ENCODE measurements around the gene ADM2. TPM values are rescaled to one million over a fixed set of nuclear protein-coding genes. Genes with fewer than 3 reads are reported as not detected.
"Not testable (repeated sequence)": the region's sequence is repeated elsewhere in the genome, so short reads cannot be mapped to it uniquely, and the experiment has no call there.

Gene ADM2, protein sequence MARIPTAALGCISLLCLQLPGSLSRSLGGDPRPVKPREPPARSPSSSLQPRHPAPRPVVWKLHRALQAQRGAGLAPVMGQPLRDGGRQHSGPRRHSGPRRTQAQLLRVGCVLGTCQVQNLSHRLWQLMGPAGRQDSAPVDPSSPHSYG
- total RNA-seq: 1 to 10 TPM; 6.0 to 7.0 TPM

GRCh38 chr22:50481440-50482106, at the start of gene ADM2:
Gene ADM2, plus strand, starts transcription at chr22:50481543. Its CDS starts 305 bp downstream, at chr22:50481848.
- no peaks in the 10 kb centered on the region for H3K9me3 Mint-ChIP-seq
- peak in 1 of 2 donors; percentile 71 for DNase-seq (ENCODE audit: low spot score in 2 of 2)
- H3K36me3 Mint-ChIP-seq: no peaks in the 10 kb centered on the region
- peak; percentile 88 to 93 for ATAC-seq
- H3K27ac Mint-ChIP-seq: peak within 1 kb of the TSS; percentile 64 to 70

GRCh38 chr22:50432131-50432876, 49.0 kb upstream of the ADM2 start:
- ATAC-seq: peak in 1 of 2 donors; percentile 7
- Mint-ChIP-seq H3K27ac (no peak overlapping the region), H3K9me3 (no peaks in the 10 kb centered on the region), H3K36me3 (peaks cover 0 to 4% of the 10 kb centered on the region in 2 donors)
- no peak for DNase-seq (ENCODE audit: low spot score in 2 of 2)

DNA sequence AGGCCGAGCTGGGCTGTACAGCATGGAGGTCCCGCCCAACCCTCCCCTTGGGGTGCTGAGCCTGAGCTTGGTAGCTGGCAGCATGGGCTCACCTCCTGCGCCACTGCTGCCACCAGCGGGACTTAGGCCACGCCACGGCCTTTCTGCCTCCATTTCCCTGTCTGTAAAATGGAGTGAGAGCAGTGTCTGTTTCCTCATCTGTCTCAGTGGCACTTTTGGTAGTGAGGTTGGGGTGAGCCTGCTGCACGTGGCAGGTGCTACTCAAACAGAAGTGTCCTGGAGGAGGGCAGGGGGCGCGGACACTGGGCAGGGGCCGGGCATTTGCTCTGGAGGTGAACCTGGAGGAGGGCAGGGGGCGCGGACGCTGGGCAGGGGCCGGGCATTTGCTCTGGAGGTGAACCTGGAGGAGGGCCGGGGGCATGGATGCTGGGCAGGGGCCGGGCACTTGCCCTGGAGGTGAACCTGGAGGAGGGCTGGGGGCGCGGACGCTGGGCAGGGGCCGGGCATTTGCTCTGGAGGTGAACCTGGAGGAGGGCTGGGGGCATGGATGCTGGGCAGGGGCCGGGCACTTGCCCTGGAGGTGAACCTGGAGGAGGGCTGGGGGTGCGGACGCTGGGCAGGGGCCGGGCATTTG, 48.3 kb upstream of the ADM2 start:
- H3K36me3 Mint-ChIP-seq; H3K9me3 Mint-ChIP-seq; ATAC-seq; H3K27ac Mint-ChIP-seq; DNase-seq (ENCODE audit: low spot score in 2 of 2): not testable (repeated sequence)

DNA sequence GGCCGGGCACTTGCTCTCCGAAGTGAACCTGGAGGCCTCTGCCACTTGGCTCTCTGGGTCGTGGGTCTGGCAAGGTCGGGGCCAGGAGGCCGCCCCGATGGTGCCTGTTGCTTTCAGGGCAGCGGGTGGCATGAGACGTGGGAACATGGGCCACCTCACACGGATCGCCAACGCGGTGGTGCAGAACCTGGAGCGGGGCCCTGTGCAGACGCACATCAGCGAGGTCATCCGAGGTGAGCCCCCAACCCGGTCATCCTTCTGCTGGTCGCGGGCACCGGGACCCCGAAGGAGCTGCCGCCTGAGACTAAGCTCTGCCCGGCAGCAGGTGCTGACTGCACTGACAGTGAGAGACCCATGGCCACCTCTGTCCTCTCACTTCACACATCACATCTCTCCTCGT, 46.5 kb upstream of the ADM2 start:
- Mint-ChIP-seq H3K27ac (peak overlapping the region; percentile 40 to 56), H3K36me3 (no peaks in the 10 kb centered on the region), H3K9me3 (no peaks in the 10 kb centered on the region)
- ATAC-seq (no peak), DNase-seq (ENCODE audit: low spot score in 2 of 2) (no peak)

GRCh38 chr22:50435291-50436014, 45.9 kb upstream of the ADM2 start:
- DNase-seq (ENCODE audit: low spot score in 2 of 2): no peak
- H3K27ac Mint-ChIP-seq: peak overlapping the region; percentile 40 to 78

GRCh38 chr22:50436015-50436830, 45.1 kb upstream of the ADM2 start:
- no peak overlapping the region for H3K27ac Mint-ChIP-seq
- no peaks in the 10 kb centered on the region for H3K36me3 Mint-ChIP-seq
- ATAC-seq: peak in 1 of 2 donors; percentile 5
- H3K9me3 Mint-ChIP-seq: no peaks in the 10 kb centered on the region
- DNase-seq (ENCODE audit: low spot score in 2 of 2): no peak

More at GRCh38 chr22:50435291-50436014, 45.9 kb upstream of the ADM2 start:
- Mint-ChIP-seq H3K9me3 (no peaks in the 10 kb centered on the region), H3K36me3 (no peaks in the 10 kb centered on the region)
- no peak for ATAC-seq

DNA sequence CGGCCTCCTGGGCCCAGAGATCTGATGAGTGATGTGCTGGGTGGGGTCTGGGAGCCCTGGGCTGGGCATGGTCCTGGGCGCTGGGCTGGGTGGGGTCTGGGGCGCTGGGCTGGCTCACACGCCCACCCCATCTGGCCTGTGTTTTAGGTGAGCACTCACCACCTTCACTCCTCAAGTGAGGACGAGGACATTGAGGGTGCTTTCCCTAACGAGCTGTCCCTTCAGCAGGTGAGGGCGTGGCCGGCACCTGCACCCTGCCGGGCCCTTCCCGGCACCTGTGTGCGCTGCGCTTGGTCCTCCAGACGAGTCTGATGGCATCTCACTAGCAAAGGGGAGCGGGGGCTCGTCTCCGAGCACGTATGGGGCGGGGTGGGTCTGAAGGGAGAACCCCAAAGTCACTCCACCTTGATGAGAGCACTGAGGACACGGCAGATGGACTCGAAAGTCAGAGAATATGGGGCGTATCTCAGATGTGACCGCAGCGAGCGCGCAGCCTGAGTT, 44.5 kb upstream of the ADM2 start:
- no peak for ATAC-seq
- no peak overlapping the region for H3K27ac Mint-ChIP-seq
- no peaks in the 10 kb centered on the region for H3K36me3 Mint-ChIP-seq

DNA sequence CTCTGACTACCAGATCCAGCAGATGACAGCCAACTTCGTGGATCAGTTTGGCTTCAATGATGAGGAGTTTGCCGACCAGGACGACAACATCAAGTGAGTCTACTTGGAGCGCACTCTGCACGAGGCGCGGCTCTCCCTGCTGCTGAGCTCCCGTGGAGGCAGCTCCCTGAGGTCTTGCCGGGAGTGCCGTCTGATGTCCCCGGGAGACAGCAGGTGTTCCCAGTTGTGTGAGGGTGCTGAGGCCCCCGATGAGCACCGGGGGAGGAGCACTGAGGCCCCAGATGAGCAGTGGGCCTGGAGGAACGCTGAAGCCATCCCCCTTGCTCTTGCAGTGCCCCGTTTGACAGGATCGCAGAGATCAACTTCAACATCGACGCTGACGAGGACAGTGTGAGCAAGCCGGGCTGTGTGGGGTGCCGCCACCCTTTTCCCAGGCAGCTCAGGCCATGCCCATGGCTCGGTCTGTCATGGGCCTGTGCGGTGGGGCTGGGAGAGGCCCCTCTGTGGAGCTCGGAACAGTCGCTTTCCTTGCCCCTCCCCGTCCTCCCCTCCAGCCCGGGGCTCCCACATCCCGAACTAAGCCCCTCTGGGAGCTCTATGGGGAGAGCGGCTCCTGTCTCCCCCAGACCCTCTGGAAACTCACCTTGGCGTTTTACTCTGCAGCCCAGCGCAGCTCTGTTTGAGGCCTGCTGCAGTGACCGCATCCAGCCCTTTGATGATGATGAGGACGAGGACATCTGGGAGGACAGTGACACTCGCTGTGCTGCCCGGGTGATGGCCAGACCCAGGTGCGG, 43.6 kb upstream of the ADM2 start:
- Mint-ChIP-seq H3K27ac (no peak overlapping the region), H3K9me3 (no peaks in the 10 kb centered on the region), H3K36me3 (no peaks in the 10 kb centered on the region)
- no peak for ATAC-seq
- DNase-seq (ENCODE audit: low spot score in 2 of 2): no peak

More for the DNA sequence above, 44.5 kb upstream of the ADM2 start:
- no peaks in the 10 kb centered on the region for H3K9me3 Mint-ChIP-seq
- no peak for DNase-seq (ENCODE audit: low spot score in 2 of 2)

DNA sequence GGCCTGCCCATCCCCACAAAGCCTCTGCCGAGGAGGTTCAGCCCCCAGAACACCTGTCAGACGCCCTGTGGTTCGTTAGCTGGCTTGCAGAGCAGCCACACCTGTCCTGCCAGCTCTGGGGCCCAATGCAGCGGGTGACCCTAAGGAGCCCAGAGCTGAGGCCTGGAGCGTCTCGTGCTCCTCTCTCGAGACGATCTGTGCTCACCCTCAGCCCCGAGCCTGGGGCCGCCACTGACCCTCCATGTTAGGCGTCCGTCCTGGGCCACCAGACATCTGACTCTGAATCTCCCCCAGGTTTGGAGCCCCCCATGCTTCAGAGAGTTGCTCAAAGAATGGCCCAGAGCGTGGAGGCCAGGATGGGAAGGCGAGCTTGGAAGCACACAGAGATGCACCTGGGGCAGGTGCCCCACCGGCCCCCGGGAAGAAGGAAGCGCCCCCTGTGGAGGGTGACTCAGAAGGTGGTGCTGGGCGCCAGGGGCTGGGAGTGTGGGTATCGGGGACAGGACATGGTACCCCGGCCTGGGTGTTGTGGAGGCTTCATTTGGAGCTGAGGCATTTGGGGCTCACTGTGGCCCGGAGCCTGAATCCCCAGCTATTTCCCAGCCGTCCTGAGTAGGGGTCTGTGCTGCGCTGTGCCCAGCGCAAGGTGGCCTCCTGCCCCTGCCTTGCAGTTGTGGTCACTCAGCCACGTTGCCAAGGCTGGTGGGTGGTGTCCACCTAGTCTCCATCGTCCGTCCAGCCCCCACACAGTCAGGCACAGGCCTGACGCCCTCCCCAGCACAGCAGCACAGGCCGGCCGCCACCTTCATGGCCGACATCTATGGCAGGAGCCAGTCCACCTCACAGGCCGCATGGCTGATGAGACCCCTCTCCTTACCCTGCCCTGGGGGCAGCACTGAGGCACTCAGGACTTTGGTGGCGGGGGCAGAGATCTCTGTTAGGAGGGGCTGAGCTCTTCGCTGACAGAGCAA, 42.8 kb upstream of the ADM2 start:
- DNase-seq (ENCODE audit: low spot score in 2 of 2): no peak

GRCh38 chr22:50439314-50439870, 42.0 kb upstream of the ADM2 start:
- Mint-ChIP-seq H3K27ac (peak overlapping the region in 1 of 2 donors; percentile 69), H3K9me3 (no peaks in the 10 kb centered on the region), H3K36me3 (no peaks in the 10 kb centered on the region)
- ATAC-seq (no peak), DNase-seq (ENCODE audit: low spot score in 2 of 2) (peak in 1 of 2 donors; percentile 54)

More for the DNA sequence above, 42.8 kb upstream of the ADM2 start:
- H3K27ac Mint-ChIP-seq: no peak overlapping the region
- no peak for ATAC-seq
- H3K9me3 Mint-ChIP-seq: no peaks in the 10 kb centered on the region
- H3K36me3 Mint-ChIP-seq: no peaks in the 10 kb centered on the region

- ATAC-seq: peak in 1 of 2 donors; percentile 14
- DNase-seq (ENCODE audit: low spot score in 2 of 2): no peak
- peak overlapping the region in 1 of 2 donors; percentile 69 for H3K27ac Mint-ChIP-seq
Measured at GRCh38 chr22:50439871-50440331, 41.4 kb upstream of the ADM2 start.

DNA sequence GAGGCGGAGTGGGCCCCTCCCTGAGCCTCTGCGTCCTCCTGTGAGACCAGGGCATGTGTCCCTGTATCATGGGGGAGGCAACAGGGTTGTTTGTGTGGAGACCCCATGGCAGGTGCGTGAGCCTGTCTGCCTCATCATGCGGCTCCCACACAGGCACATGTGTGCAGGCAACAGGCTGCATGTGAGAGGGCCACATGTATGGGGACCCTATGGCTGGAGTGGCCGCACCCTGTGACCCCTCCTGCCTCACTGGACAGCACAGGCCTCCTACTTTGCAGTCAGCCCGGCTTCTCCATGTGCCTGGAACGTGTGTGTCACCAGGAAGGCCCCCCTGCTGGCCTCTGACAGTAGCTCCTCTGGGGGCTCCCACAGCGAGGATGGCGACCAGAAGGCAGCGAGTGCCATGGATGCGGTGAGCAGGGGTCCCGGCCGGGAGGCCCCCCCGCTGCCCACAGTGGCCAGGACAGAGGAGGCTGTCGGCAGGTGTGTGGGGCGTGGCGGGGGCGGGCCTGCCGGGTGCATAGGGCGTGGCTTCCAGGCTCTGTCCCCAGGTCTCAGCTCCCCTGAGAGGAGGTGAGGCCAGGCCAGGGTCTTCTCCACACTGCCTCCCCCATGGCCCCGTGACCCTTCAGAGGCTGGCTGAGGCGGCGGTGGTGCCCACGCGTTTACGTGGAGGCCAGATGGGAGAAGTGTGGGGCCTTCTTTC, 40.6 kb upstream of the ADM2 start:
- ATAC-seq (no peak), DNase-seq (ENCODE audit: low spot score in 2 of 2) (peak in 1 of 2 donors; percentile 53)
- H3K36me3 Mint-ChIP-seq: no peaks in the 10 kb centered on the region
- peak overlapping the region in 1 of 2 donors; percentile 79 for H3K27ac Mint-ChIP-seq
- no peaks in the 10 kb centered on the region for H3K9me3 Mint-ChIP-seq

More at GRCh38 chr22:50439871-50440331, 41.4 kb upstream of the ADM2 start:
- H3K9me3 Mint-ChIP-seq: no peaks in the 10 kb centered on the region
- no peaks in the 10 kb centered on the region for H3K36me3 Mint-ChIP-seq

- ATAC-seq (no peak), DNase-seq (ENCODE audit: low spot score in 2 of 2) (no peak)
- no peaks in the 10 kb centered on the region for H3K36me3 Mint-ChIP-seq
- no peaks in the 10 kb centered on the region for H3K9me3 Mint-ChIP-seq
- H3K27ac Mint-ChIP-seq: peak overlapping the region; percentile 79 to 90
Measured at GRCh38 chr22:50441428-50441993, 39.8 kb upstream of the ADM2 start.

Measured in activated naive CD4-positive, alpha-beta T cell treated with anti-CD3 and anti-CD28 coated beads, Interleukin-2, amount 50 U/mL, for 72 hours (primary cell).